ENCODE results near the gene ERBB4.
"Not testable (repeated sequence)": the region's sequence is repeated elsewhere in the genome, so short reads cannot be mapped to it uniquely, and the experiment has no call there.

ERBB4 gene

GRCh38 chr2:212147921-212148513 lies 390.6 kb downstream of the ERBB4 start:
- DNase-seq (ENCODE audit: low read depth, low spot score) = peak; percentile 31

DNA sequence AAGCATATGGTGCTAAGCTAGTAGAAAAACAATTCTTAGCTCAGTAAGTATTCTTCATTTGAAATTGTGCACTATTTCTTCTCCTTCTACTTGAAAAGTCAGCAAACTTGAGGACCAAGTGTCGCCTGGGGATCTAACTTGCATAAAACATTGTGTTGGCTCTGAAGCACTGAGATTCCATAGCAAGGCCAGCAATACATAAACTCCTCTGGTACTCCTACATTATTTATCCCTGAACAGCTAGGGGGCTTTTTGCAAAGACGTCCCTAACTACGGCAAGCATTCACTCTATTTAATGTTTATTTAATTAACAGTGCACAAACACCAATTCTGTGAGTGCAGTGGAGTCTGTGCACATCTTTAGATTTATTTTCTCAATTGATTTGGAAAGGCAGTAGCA lies 392.2 kb downstream of the ERBB4 start:
- no peak for DNase-seq (ENCODE audit: low read depth, low spot score)

DNA sequence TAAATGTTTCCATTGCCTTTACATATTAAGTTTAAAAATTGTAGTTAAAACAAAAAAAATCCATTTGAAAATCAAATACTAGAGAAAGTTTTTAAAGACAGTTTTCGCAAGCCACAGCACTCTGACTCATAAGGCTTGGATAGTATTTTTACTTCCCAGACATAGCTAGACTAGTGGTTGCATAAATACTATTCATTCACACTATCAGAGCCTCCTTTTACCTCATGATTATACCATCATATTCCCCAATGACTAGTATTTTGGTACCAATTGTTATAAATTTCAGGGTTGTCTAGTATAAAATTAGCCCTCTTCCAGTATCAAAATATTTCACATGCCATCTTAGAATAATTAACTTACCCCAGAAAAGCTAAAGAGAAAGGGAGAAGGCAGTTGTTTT lies 393.5 kb downstream of the ERBB4 start:
- DNase-seq (ENCODE audit: low read depth, low spot score) = peak; percentile 45

DNA sequence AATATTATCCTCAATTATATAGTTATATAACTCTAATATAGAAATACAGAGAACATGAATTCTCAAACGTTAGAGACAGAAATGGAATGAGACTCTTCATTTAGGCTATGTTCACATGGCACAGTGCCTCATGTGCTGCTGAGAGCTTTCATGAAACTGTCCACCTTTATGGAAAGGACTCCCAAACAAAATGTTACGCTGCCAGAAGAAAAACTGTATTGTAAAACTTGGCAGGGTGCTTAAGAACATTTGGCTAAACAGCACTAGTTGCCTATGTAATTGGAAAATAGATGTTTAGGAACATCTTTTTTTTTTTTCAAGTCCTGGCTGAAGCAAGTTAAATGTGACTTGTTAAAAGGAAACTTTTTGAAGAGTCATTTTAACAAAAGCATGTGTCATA lies 396.0 kb downstream of the ERBB4 start:
- DNase-seq (ENCODE audit: low read depth, low spot score) = no peak

GRCh38 chr2:212141499-212141898 lies 397.1 kb downstream of the ERBB4 start:
- DNase-seq (ENCODE audit: low read depth, low spot score) = no peak

DNA sequence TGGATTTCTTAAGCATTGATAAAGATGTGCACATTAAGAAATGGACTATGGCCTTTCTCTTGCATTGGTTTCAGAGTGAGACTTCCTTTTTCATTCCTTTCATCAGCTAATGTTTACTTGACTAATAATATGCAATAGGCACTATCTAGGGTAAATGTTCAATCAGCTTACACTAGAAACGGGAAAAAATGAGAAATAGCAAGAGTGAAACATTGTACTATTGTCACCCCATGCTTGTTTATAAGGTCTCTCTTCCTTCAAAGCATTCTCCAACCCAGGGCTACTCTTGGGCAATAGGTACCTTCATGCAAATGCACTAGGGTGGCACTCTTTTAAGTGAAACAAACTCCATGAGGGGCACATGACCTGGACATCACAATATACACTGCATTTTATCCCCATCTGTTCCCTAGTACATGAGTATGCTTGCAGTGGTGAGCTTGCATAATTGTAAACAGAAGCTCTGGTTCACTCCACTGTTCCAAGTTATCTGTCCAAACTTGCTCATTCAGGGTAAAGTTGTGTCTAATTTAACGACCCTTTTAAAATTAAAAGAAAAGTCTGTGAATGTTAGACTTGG lies 402.3 kb downstream of the ERBB4 start:
- no peak for DNase-seq (ENCODE audit: low read depth, low spot score)

DNA sequence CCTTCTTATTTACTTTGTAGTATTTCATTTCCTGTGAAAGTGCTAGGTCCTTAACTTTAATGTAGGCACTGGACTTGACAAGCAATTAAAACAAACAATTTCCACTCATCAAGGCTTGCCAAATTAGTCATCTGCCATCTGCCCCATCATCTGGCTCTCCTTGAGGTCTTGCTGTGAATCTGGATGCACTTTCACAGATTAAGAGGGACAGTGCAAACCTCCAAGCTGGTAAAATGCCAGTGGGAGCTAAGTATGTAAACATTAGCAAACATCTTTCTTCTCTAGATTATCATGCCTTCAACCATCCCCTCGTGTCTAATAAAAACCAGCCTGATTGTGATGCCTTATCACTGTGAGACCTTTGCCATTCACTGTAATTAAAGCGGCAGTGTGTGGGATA lies 402.9 kb downstream of the ERBB4 start:
- DNase-seq (ENCODE audit: low read depth, low spot score) = no peak

GRCh38 chr2:212133337-212133736 lies 405.3 kb downstream of the ERBB4 start:
- DNase-seq (ENCODE audit: low read depth, low spot score) = no peak

DNA sequence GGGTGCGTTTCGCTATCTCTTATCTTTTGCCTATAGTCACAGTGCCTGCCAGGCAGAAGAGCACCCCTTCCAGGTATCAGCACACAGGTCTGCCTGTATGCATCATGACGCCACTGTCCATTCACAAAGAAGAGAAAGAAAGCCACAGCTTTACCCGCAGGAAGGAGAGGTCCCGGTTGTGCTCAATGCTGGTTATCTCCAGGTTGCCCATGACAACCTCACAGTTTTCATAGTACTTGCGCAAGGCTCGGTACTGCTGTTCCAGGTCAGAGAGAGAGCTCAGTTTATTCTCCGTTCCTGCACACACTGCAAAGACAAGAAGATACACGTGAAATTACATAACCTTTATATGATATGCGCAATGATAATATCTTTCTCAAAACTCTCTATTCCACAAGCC lies 414.0 kb downstream of the ERBB4 start:
- no peak for DNase-seq (ENCODE audit: low read depth, low spot score)

- no peak for DNase-seq (ENCODE audit: low read depth, low spot score)
These were observed 419.0 kb downstream of the ERBB4 start for GRCh38 chr2:212119591-212119990.

DNA sequence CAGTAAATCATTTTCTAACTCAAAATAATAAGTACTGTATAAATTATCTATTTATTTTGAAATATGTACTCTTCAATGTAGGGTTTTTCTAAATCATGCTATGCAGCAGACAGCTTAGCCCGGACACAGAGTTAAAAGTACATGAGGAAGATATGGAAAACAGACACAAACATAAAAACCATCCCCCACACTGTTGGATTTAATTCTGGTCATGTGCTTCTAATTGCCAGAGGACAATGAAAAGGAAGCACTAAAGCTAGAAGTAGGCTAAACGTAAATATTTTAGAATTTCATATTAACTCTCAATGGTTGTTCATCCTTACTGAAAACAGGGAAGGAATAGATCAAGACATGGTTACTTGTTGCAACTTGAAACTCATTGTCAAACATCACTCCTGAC lies 420.7 kb downstream of the ERBB4 start:
- no peak for DNase-seq (ENCODE audit: low read depth, low spot score)

DNA sequence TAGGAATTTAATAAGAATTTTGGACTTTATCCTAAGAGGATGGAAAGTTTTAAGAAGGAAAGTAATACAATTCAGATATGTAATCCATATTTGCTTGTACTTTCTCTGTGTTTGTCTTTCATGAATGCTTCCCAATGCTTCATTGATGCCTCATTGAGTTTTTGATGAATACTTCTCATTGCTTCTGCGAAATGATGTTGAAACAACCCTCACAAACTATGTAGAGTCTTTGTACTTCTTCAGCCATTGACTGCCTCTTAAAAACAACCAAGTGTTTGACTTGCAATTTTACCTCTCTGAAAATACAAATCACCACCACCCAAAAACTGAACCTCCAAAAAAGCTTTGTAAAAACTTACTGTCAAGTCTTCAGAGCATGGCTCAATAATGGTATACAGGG lies 424.1 kb downstream of the ERBB4 start:
- no peak for DNase-seq (ENCODE audit: low read depth, low spot score)

DNA sequence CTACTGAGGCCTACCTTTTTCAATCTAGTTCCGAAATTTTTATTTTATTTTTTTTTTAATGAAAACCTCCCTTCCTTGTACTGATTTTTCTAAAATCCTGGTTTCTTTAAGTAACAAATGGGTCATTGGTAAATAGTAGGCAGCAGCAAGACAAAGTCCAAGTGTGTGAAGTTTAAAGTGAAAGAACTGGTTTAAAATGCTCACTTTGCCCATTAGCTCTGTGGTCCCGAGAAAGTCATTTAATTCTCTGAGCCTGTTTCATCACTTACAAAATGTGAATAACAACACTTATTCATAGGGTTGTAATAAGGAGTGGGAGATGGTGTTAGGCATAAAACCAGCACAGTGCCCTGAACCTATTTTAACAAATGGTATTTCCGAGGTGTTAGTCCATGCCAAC lies 426.2 kb downstream of the ERBB4 start:
- DNase-seq (ENCODE audit: low read depth, low spot score) = no peak

- no peak for DNase-seq (ENCODE audit: low read depth, low spot score)
These were observed 428.6 kb downstream of the ERBB4 start for GRCh38 chr2:212109792-212110680.

- DNase-seq (ENCODE audit: low read depth, low spot score) = no peak
These were observed 429.4 kb downstream of the ERBB4 start for GRCh38 chr2:212109217-212109616.

- DNase-seq (ENCODE audit: low read depth, low spot score) = no peak
These were observed 430.6 kb downstream of the ERBB4 start for GRCh38 chr2:212107989-212108388.

DNA sequence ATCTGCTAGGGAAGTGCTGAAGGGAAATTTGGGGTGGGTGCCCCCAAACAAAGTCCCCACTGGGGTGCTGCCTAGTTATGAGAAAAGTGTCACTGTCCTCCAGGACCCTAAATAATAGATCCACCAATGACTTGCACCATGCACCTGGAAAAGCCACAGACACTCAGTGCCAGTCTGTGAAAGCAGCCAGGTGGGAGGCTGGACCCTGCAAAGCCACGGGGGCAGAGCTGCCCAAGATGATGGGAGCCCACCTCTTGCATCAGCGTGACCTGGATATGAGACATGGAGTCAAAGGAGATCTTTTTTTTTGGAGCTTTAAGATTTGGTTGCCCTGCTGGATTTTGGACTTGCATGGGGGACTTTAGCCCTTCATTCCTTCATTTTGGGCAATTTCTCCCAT lies 431.6 kb downstream of the ERBB4 start:
- no peak for DNase-seq (ENCODE audit: low read depth, low spot score)

- DNase-seq (ENCODE audit: low read depth, low spot score) = not testable (repeated sequence)
These were observed 432.1 kb downstream of the ERBB4 start for GRCh38 chr2:212106536-212106935.

GRCh38 chr2:212099658-212100057 lies 438.9 kb downstream of the ERBB4 start:
- no peak for DNase-seq (ENCODE audit: low read depth, low spot score)

- DNase-seq (ENCODE audit: low read depth, low spot score) = no peak
These were observed 439.6 kb downstream of the ERBB4 start for GRCh38 chr2:212098966-212099365.

- DNase-seq (ENCODE audit: low read depth, low spot score) = no peak
These were observed 441.6 kb downstream of the ERBB4 start for GRCh38 chr2:212097001-212097400.

- DNase-seq (ENCODE audit: low read depth, low spot score) = no peak
These were observed 448.7 kb downstream of the ERBB4 start for GRCh38 chr2:212089873-212090272.

DNA sequence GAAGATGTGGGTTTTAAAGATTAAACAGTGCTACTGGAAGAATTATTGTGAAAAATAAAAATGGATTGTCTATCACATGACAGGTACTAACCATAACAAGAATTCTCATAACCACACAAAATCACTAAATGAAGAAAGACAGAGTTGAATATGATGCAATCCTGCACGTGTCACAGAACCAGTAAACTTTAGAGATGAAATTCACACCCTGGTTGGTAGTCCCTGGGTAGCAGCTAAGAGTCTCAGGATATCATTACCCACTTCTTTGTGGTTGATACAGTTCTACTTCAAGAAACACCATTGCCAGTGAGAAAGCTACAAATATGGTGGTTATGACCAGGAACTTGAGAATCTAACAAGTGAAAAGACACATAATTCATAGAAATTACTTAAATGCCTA lies 450.2 kb downstream of the ERBB4 start:
- DNase-seq (ENCODE audit: low read depth, low spot score) = no peak

Data from astrocyte of the hippocampus (primary cell).